Ishikawa (cell line): ENCODE results near the gene CEACAM5.

Source experiments
- CEBPB ChIP-seq: IDR thresholded peaks from 2 replicates; pipeline ENCODE4 v1.6.1; 2012
- CREB1 ChIP-seq: IDR thresholded peaks from 2 replicates; pipeline ENCODE4 v1.6.1; 2012; ENCODE audit warnings: low read depth
- EGR1 ChIP-seq: IDR thresholded peaks from 2 replicates; pipeline ENCODE4 v1.6.1; 2012
- EP300 ChIP-seq: IDR thresholded peaks from 2 replicates; pipeline ENCODE4 v1.6.1; 2012; ENCODE audit warnings: borderline replicate concordance
- RAD21 ChIP-seq: IDR thresholded peaks from 2 replicates; pipeline ENCODE4 v1.6.1; 2012; ENCODE audit warnings: low read depth
- TEAD4 ChIP-seq: IDR thresholded peaks from 2 replicates; pipeline ENCODE4 v1.6.1; 2012
- TF ChIP-seq, protein P1 (sequence below): IDR thresholded peaks from 2 replicates; pipeline ENCODE4 v1.6.1; 2012; ENCODE audit warnings: low read depth, mild to moderate bottlenecking
- TF ChIP-seq, protein P2 (sequence below): IDR thresholded peaks from 2 replicates; pipeline ENCODE4 v1.6.1; 2012

- TF ChIP-seq EP300, result no peak
- TF ChIP-seq, protein P1, sequence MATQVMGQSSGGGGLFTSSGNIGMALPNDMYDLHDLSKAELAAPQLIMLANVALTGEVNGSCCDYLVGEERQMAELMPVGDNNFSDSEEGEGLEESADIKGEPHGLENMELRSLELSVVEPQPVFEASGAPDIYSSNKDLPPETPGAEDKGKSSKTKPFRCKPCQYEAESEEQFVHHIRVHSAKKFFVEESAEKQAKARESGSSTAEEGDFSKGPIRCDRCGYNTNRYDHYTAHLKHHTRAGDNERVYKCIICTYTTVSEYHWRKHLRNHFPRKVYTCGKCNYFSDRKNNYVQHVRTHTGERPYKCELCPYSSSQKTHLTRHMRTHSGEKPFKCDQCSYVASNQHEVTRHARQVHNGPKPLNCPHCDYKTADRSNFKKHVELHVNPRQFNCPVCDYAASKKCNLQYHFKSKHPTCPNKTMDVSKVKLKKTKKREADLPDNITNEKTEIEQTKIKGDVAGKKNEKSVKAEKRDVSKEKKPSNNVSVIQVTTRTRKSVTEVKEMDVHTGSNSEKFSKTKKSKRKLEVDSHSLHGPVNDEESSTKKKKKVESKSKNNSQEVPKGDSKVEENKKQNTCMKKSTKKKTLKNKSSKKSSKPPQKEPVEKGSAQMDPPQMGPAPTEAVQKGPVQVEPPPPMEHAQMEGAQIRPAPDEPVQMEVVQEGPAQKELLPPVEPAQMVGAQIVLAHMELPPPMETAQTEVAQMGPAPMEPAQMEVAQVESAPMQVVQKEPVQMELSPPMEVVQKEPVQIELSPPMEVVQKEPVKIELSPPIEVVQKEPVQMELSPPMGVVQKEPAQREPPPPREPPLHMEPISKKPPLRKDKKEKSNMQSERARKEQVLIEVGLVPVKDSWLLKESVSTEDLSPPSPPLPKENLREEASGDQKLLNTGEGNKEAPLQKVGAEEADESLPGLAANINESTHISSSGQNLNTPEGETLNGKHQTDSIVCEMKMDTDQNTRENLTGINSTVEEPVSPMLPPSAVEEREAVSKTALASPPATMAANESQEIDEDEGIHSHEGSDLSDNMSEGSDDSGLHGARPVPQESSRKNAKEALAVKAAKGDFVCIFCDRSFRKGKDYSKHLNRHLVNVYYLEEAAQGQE, result no peak
- TF ChIP-seq, protein P2, sequence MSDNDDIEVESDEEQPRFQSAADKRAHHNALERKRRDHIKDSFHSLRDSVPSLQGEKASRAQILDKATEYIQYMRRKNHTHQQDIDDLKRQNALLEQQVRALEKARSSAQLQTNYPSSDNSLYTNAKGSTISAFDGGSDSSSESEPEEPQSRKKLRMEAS, result no peak
- no peak for TF ChIP-seq TEAD4
- no peak for TF ChIP-seq CREB1
- no peak for TF ChIP-seq RAD21
- TF ChIP-seq CEBPB, result no peak
- no peak for TF ChIP-seq EGR1
These were observed 3.2 kb downstream of the CEACAM5 start for GRCh38 chr19:41711376-41712261.
